NCI-H510A treated with DMSO at 0.1 percent for 48 hours (cell line): Measurements from ENCODE around the gene LRRFIP1.

Experiments used
- DNase-seq: peaks from one replicate; lab custom pipeline; 2025; lab: John Stamatoyannopoulos, UW

LRRFIP1 gene

DNA sequence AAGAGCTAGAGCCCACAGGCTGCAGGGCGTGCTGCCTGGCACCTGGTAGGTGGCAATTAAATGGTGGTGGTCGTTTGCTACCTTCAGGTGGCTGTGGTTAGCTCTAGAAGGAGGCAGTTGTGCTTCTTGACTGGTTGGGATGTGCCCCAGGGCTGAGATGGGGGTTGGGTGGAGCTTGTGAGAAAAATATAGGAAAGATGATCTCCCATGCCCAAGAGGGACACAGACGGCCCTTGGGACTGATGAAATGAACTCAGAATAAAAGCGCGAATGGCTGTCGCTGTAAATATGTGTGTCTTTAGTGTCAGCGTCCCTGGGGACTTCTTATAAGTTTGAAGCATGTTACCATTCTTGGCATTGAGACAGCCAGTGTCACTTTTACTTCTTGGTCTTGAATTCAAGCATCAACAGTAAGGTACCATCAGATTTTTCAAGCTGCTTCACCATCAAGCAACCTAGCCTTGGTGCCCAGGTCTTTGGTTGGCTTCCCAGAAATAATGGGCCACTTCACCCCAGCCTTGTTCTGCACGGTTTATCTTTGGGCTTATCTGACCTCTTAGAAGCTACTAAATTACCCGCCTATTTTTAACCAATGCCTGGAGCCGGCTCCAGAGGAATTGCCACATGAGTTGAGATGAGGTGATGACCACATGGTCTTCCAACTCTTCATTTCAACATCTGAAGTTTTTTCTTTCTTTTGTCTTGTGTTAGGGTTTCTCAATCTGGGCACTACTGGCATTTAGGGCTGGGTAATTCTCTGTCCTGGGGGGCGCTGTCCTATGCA lies 11.9 kb downstream of the LRRFIP1 start:
- DNase-seq, result no peak

DNA sequence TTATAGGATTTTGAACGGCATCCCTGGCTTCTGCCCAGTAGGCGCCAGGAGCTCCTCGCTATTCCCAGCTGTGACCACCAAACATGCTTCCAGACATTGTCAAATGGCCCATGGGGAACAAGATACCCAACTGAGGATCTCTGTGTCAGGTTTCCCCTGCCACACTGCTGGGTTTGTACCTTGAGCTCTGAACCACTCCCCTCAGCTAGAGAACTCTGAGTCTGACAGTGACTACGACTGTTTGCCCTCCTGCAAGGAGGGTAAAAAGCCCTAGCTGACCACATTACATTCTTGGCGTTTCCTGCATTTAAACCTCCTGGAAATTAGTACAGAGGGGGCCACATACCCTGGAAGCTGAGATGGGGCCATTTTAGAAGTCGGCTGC lies 12.4 kb downstream of the LRRFIP1 start:
- no peak for DNase-seq

- no peak for DNase-seq
Observed at GRCh38 chr2:237640493-237640998, 13.2 kb downstream of the LRRFIP1 start.

DNA sequence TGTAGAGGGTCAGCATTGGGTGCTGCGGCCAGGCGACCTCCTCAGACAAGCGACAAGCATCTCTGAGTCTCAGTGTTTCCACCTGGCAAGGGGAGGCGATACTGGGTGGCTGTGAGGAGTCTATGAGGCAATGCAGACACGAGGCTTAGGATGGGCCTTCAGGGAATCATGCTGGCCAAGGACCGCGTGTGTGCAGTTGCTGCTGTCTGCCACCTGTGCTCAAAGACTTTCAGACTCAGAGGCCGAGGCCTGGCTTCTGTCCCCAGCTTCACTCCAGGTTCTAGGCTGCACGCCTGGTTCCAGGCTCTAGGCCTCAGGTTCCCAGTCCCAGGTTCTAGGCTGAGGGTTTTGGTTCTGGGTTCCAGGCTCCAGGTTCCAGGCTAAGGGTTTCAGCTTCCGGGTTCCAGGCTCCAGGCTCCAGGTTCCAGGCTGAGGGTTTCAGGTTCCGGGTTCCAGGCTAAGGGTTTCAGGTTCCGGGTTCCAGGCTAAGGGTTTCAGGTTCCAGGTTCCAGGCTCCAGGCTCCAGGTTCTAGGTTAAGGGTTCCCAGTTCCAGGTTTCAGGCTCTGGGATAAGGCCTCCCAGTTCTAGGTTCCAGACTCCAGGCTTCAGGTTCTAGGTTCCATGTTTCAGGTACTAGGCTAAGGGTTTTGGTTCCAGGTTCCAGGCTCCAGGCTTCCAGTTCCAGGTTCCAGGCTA lies 14.8 kb downstream of the LRRFIP1 start:
- DNase-seq, result no peak

- DNase-seq, result no peak
Observed at GRCh38 chr2:237643066-237643465, 15.7 kb downstream of the LRRFIP1 start.

- no peak for DNase-seq
Observed at GRCh38 chr2:237643582-237644380, 16.4 kb downstream of the LRRFIP1 start.

GRCh38 chr2:237644381-237644703 lies 17.0 kb downstream of the LRRFIP1 start:
- DNase-seq, result no peak

DNA sequence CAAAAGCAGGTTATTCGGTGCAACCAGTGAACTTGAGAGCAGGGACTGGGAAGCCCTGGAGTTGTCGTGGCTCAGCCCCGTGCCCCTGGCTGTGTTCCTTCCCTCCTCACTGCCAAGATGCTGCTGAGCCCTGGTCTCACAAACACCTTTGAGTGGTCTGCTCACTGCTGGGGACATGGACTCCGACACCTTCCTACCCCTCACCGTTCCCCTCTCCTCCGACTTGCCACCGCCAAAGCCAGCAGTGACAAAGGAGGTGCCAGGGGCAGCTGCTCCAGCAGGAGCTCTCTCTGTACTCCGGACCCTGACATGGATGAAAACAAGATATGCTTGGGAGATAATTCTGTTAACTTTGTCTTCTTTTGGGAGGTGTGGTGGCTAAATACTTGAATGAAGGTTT lies 17.9 kb downstream of the LRRFIP1 start:
- DNase-seq, result no peak

DNA sequence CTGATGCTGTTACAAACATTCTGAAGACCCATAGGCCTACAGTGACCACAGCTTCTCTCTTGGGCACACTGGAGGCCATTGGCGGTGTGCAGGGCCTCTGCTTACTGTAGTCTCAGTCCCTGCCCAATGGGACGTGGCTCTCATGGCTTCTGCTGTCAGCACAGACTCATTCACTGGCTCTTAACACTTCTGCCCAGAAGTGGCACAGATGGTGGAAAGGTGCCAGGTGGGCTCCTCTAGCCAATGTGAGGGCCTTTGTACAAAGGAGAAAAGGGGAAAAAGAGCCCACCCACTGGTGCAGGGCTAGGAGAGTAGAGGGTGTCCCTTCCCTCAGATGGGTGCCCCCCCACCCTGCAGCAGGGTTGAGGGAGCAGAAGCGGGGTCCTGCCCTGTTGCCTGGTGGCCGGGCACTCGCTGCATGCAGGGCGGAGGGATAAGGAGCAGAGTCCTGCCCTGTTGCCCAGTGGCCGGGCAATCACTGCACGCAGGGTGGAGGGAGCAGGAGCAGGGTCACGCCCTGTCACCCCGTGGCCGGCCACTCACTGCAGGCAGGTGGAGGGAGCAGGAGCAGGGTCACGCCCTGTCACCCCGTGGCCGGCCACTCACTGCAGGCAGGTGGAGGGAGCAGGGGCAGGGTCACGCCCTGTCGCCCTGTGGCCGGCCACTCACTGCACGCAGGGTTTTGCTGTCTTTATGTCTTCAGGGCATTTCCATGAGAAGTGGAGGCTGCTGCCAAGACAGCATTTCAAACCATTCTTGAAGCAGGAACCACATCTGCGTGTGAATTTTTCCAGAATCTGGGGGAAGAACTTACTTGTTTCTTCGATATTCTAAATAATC lies 20.0 kb downstream of the LRRFIP1 start:
- DNase-seq, result no peak

DNA sequence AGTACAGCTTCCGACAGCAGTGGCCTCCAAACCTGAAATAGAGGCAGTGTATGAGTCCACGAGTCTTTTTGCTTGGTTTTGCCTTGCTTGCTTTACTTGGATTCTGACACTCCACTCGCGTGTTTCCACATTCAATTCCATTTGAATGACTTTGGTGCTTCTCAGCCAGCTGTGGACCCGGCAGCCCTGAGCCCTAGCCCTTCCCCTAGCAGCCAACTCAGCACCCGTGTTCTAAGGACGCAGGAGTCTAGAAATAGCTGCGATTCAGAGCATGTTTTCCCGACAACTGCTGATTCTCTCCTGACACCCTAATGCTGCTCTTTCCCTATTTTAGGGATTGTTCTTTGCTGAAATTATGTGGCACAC lies 20.6 kb downstream of the LRRFIP1 start:
- DNase-seq, result no peak

- no peak for DNase-seq
Observed at GRCh38 chr2:237649541-237650454, 22.4 kb downstream of the LRRFIP1 start.

GRCh38 chr2:237650455-237650850 lies 23.1 kb downstream of the LRRFIP1 start:
- DNase-seq, result no peak

DNA sequence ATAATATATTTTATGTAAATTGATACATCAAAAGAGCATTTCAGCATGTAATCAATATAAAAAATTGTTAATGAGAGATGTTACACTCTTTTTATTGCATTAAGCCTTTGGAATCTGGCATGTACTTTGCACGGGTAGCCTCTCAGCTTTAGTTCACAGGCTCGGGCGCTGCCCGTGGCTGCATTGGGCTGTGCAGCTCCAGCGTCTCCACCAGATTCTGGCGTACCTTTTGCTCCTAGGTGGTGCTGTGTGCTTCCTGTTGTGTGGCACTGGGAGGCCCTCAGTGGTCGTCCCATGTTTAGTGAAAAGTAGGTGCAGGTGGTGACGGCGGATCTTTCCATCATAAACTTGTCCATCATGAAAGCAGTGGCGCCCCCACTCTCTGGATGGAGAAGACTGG lies 24.4 kb downstream of the LRRFIP1 start:
- DNase-seq, result no peak

GRCh38 chr2:237652181-237652580 lies 24.8 kb downstream of the LRRFIP1 start:
- DNase-seq, result no peak

GRCh38 chr2:237652854-237653253 lies 25.5 kb downstream of the LRRFIP1 start:
- DNase-seq, result no peak

DNA sequence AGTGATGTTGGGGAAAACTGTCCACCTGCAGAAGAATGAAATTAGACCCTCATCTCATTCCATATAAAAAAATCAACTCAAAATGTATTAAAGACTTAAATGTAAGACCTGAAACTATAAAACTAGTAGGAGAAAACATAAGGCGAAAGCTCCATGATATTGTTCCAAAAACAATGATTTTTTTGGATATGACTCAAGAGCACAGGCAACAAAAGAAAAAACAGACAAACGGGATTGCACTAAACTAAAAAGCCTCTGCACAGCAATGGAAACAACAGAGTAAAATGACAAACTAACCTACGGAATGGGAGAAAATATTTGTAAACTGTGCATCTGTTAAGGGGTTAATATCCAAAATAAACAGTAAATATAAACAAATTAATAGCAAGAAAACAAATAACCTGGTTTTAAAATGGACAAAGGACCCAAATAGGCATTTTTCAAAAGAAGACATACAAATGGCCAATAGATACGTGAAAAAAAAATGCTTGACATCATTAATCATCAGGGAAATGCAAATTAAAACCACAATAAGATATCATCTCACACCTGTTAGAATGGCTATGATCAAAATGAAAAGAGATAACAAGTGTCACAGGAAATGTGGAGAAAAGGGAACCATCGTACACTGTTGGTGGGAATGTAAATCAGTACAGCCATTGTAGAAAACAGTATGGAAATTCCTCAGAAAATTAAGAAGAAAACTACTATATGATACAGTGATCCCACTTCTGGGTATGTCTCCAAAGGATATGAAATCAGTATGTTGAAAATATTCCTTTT lies 26.6 kb downstream of the LRRFIP1 start:
- DNase-seq, result no peak

GRCh38 chr2:237657063-237657462 lies 29.7 kb downstream of the LRRFIP1 start:
- no peak for DNase-seq

- DNase-seq, result no peak
Observed at GRCh38 chr2:237660381-237660900, 33.1 kb downstream of the LRRFIP1 start.

- no peak for DNase-seq
Observed at GRCh38 chr2:237661270-237661669, 33.9 kb downstream of the LRRFIP1 start.
